SIG-M5 treated with dmso at 0.1 percent for 504 hours (cell line): Measurements from ENCODE around the gene SLF2.

Experiments used
- DNase-seq: peaks from one replicate; lab custom pipeline; 2025; ENCODE audit not compliant: unreplicated experiment; lab: John Stamatoyannopoulos, UW

SLF2 gene

GRCh38 chr10:100979791-100980272 is 67.1 kb downstream of the SLF2 start:
- no peak for DNase-seq

GRCh38 chr10:100980311-100980710 is 67.5 kb downstream of the SLF2 start:
- DNase-seq: no peak

- no peak for DNase-seq
Observed at GRCh38 chr10:100980711-100981110, 67.9 kb downstream of the SLF2 start.

- no peak for DNase-seq
Observed at GRCh38 chr10:100981178-100981772, 68.5 kb downstream of the SLF2 start.

- no peak for DNase-seq
Observed at GRCh38 chr10:100982916-100983830, 70.4 kb downstream of the SLF2 start.

GRCh38 chr10:100983868-100984671 is 71.3 kb downstream of the SLF2 start:
- no peak for DNase-seq

GRCh38 chr10:100984672-100985177 is 72.0 kb downstream of the SLF2 start:
- no peak for DNase-seq

GRCh38 chr10:100985336-100985735 is 72.6 kb downstream of the SLF2 start:
- DNase-seq: no peak

- DNase-seq: no peak
Observed at GRCh38 chr10:100986623-100986951, 73.8 kb downstream of the SLF2 start.

GRCh38 chr10:100986952-100987684 is 74.4 kb downstream of the SLF2 start, which contains the start of the genes MRPL43 and TWNK:
TSS of gene MRPL43 (minus strand) at chr10:100987497. CDS start at chr10:100987443, 54 bp downstream.
TSS of gene TWNK (plus strand) at chr10:100987543. CDS start at chr10:100988211, 668 bp downstream.
- peak; percentile 68 for DNase-seq

GRCh38 chr10:100987685-100988049 is 74.9 kb downstream of the SLF2 start:
- DNase-seq: no peak

GRCh38 chr10:100988166-100988565 is 75.4 kb downstream of the SLF2 start:
- no peak for DNase-seq

GRCh38 chr10:100989088-100989487 is 76.3 kb downstream of the SLF2 start:
- no peak for DNase-seq

GRCh38 chr10:100993986-100994708 is 81.4 kb downstream of the SLF2 start:
- no peak for DNase-seq

- DNase-seq: no peak
Observed at GRCh38 chr10:100995181-100995580, 82.4 kb downstream of the SLF2 start.

GRCh38 chr10:100996678-100997359 is 84.1 kb downstream of the SLF2 start:
- peak; percentile 22 for DNase-seq

GRCh38 chr10:100997360-100998182 is 84.8 kb downstream of the SLF2 start:
- DNase-seq: peak; percentile 52
